HepG2 (cell line): ENCODE results near the gene FBH1. TPM values are rescaled to one million over a fixed set of nuclear protein-coding genes. Genes with fewer than 3 reads are reported as not detected.

Experiments
- FOSL1 ChIP-seq: sonication (generic); formaldehyde crosslinking; IDR thresholded peaks from 2 replicates; pipeline ENCODE4 v1.9.0; 2021; ENCODE audit warnings: missing genetic modification reagents, borderline replicate concordance
- GABPB1 ChIP-seq: IDR thresholded peaks from 2 replicates; pipeline ENCODE4 v1.6.1; 2016; ENCODE audit warnings: mild to moderate bottlenecking, missing genetic modification reagents, moderate library complexity, missing compliant biosample characterization
- HES4 ChIP-seq: sonication (generic); formaldehyde crosslinking; IDR thresholded peaks from 2 replicates; pipeline ENCODE4 v1.9.0; 2021; ENCODE audit warnings: mild to moderate bottlenecking, missing genetic modification reagents, borderline replicate concordance
- IRF2 ChIP-seq: IDR thresholded peaks from 2 replicates; pipeline ENCODE4 v1.6.1; 2018; ENCODE audit warnings: missing genetic modification reagents, missing compliant biosample characterization
- KMT2A ChIP-seq: sonication (generic); formaldehyde crosslinking; IDR thresholded peaks from 2 replicates; pipeline ENCODE4 v1.4.0; 2020; ENCODE audit warnings: missing genetic modification reagents
- MAFK ChIP-seq, 2 experiments: IDR thresholded peaks in 1 of 2; conservative IDR thresholded peaks in 1 of 2; 2 replicates each; pipeline ENCODE4 v1.6.1; 2011; ENCODE audit warnings: improper control_type of control experiment in 2 of 2, low read length in 2 of 2
- MLX ChIP-seq: IDR thresholded peaks from 2 replicates; pipeline ENCODE4 v1.6.1; 2016
- MNT ChIP-seq: fragments of 450-650 bp; IDR thresholded peaks from 2 replicates; pipeline ENCODE4 v1.6.1; 2016
- NFKBIZ ChIP-seq: IDR thresholded peaks from 2 replicates; pipeline ENCODE4 v1.6.1; 2018; ENCODE audit warnings: missing genetic modification reagents, missing compliant biosample characterization
- NONO ChIP-seq, 2 experiments: fragments of 450-650 bp in 1 of 2; sonication (generic) in 1 of 2; formaldehyde crosslinking in 1 of 2; IDR thresholded peaks in 1 of 2; conservative IDR thresholded peaks in 1 of 2; 2 replicates each; pipeline versions ENCODE4 v1.6.1 to v1.8.0; 2017 to 2022; ENCODE audit warnings: mild to moderate bottlenecking in 1 of 2, missing genetic modification reagents in 1 of 2, moderate library complexity in 1 of 2
- PITX1 ChIP-seq: sonication (generic); formaldehyde crosslinking; IDR thresholded peaks from 2 replicates; pipeline ENCODE4 v1.5.1; 2020; ENCODE audit warnings: mild to moderate bottlenecking, missing genetic modification reagents
- POGZ ChIP-seq: sonication (generic); formaldehyde crosslinking; IDR thresholded peaks from 2 replicates; pipeline ENCODE4 v1.4.0; 2020; ENCODE audit warnings: mild to moderate bottlenecking, missing genetic modification reagents
- PRMT3 ChIP-seq: sonication (generic); formaldehyde crosslinking; IDR thresholded peaks from 2 replicates; pipeline ENCODE4 v1.8.1; 2022; ENCODE audit warnings: low read depth, mild to moderate bottlenecking, moderate library complexity, missing genetic modification reagents, borderline replicate concordance
- REST ChIP-seq, 2 experiments: IDR thresholded peaks; 2 replicates each; pipeline ENCODE4 v1.6.1; 2011 to 2012; ENCODE audit warnings: low read length in 2 of 2, borderline replicate concordance in 1 of 2, low read depth in 1 of 2, mild to moderate bottlenecking in 1 of 2, moderate library complexity in 1 of 2
- RNF2 ChIP-seq: fragments of 450-650 bp; conservative IDR thresholded peaks from 2 replicates; pipeline ENCODE4 v1.6.1; 2016; ENCODE audit warnings: low read depth
- TFE3 ChIP-seq: IDR thresholded peaks from 2 replicates; pipeline ENCODE4 v1.6.1; 2016
- YY1 ChIP-seq: IDR thresholded peaks from 2 replicates; pipeline ENCODE4 v1.6.1; 2011; ENCODE audit warnings: low read length, low read depth, moderate library complexity, mild to moderate bottlenecking; ENCODE audit not compliant: insufficient read depth, insufficient replicate concordance
- ZBTB1 ChIP-seq: sonication (generic); formaldehyde crosslinking; IDR thresholded peaks from 2 replicates; pipeline ENCODE4 v1.4.0; 2020; ENCODE audit warnings: missing genetic modification reagents, borderline replicate concordance
- ZNF776 ChIP-seq: sonication (generic); formaldehyde crosslinking; IDR thresholded peaks from 2 replicates; pipeline ENCODE4 v1.4.0; 2020; ENCODE audit warnings: mild to moderate bottlenecking, missing genetic modification reagents
- ZNF850 ChIP-seq: sonication (generic); formaldehyde crosslinking; conservative IDR thresholded peaks from 2 replicates; pipeline ENCODE4 v1.9.0; 2021; ENCODE audit warnings: mild to moderate bottlenecking, missing genetic modification reagents
- polyA plus RNA-seq, 8 experiments: library from polyadenylated mRNA; depleted of rRNA in 3 of 8; stranded (reverse) in 7 of 8; unstranded in 1 of 8; fragments of >200 nt; fragmentation: Illumina TruSeq in 4 of 8; extraction: Trizol in 4 of 8; gene quantifications; 2 replicates each; pipeline versions ENCODE4 v1.2.1 to v1.2.3, GENCODE V29; 2011 to 2016; ENCODE audit warnings: low read depth in 4 of 8, missing spikeins in 1 of 8, mixed read lengths in 1 of 8; ENCODE audit not compliant: insufficient read depth in 1 of 8
- total RNA-seq, 5 experiments: library from RNA; depleted of rRNA; stranded (reverse); fragments of >200 nt; fragmentation: Illumina TruSeq; extraction: Trizol; gene quantifications; 2 replicates each; pipeline ENCODE4 v1.2.3, GENCODE V29; 2016; ENCODE audit warnings: low read depth in 1 of 5

Gene FBH1
- total and polyA plus RNA-seq, 2 of the 13 experiments (the other 11 are each of a cell fraction or from before 2014, with no cell fraction given) = 48.8 to 60.3 TPM

- no peak for TF ChIP-seq MNT
- peak; percentile 90 for TF ChIP-seq MLX (CRISPR knock-in tag)
- TF ChIP-seq PRMT3 = 0 out of 2 replicates have a peak, but pooled peaks have one; percentile 31
- peak; percentile 92; the same call in 1 of the 2 replicates for TF ChIP-seq PITX1 (CRISPR knock-in tag)
- TF ChIP-seq RNF2 = peak; percentile 86
- TF ChIP-seq ZNF776 (CRISPR knock-in tag) = 0 out of 2 replicates have a peak, but pooled peaks have one; percentile 68
- TF ChIP-seq KMT2A (CRISPR knock-in tag) = no peak
- peak in 1 of 2 experiments; percentile 62; a peak in 2 of 4 replicates for TF ChIP-seq REST (IDR thresholded peaks at IDR 0.05; ENCODE audit: borderline replicate concordance in 1 of 2, low read depth in 1 of 2, low read length in 2 of 2)
- peak; percentile 32; the same call in 1 of the 2 replicates for TF ChIP-seq HES4
- no peak for TF ChIP-seq ZBTB1 (CRISPR knock-in tag)
- TF ChIP-seq TFE3 (CRISPR knock-in tag) = peak; percentile 54; the same call in 1 of the 2 replicates
- no peak for TF ChIP-seq NONO (IDR thresholded peaks at IDR 0.05)
- TF ChIP-seq NONO (CRISPR knock-in tag; conservative IDR thresholded peaks at IDR 0.05) = peak; percentile 70; the same call in 1 of the 2 replicates
- peak; percentile 98 for TF ChIP-seq FOSL1 (CRISPR knock-in tag)
- TF ChIP-seq GABPB1 (CRISPR knock-in tag) = peak; percentile 74
- TF ChIP-seq POGZ (CRISPR knock-in tag) = peak; percentile 84
- TF ChIP-seq YY1 = peak; percentile 14
- TF ChIP-seq MAFK (conservative IDR thresholded peaks at IDR 0.05 in 1 of 2, IDR thresholded peaks at IDR 0.05 in 1 of 2; ENCODE audit: low read length in 2 of 2) = peak in 1 of 2 experiments; percentile 39; a peak in 1 of 4 replicates
- peak; percentile 79; the same call in 1 of the 2 replicates for TF ChIP-seq NFKBIZ
- TF ChIP-seq ZNF850 (CRISPR knock-in tag) = no peak
- TF ChIP-seq IRF2 = peak; percentile 89
Measured at GRCh38 chr10:5968681-5969453, 78.8 kb downstream of the FBH1 start (continued).
